B cell (primary cell): ENCODE data around the gene CTNNA3. TPM values are rescaled to one million over a fixed set of nuclear protein-coding genes. Genes with fewer than 3 reads are reported as not detected.

ENCODE experiments used
- ATAC-seq: fragments of 200-7000 bp; cut with Tn5 transposase; one replicate; pipeline ENCODE4 v1.10.0; 2021; ENCODE audit warnings: low read depth, mild to moderate bottlenecking, moderate number of reproducible peaks, moderate library complexity
- CTCF ChIA-PET: fragments of 350-600 bp; sonication (Branson Sonifier 250); formaldehyde crosslinking; loops from one replicate; lab custom pipeline; 2021; ENCODE audit warnings: antibody characterized with exemption, inconsistent platforms; lab: Charles Lee
- POLR2A ChIA-PET: fragments of 350-600 bp; sonication (Branson Sonifier 250); formaldehyde crosslinking; loops from one replicate; lab custom pipeline; 2021; ENCODE audit warnings: antibody characterized with exemption; lab: Charles Lee
- DNase-seq: peaks from one replicate; pipeline ENCODE4 v3.0.0; 2013
- H2AFZ ChIP-seq: 2 replicates; pipeline ENCODE4 v1.6.1; 2012; ENCODE audit warnings: mild to moderate bottlenecking, low read depth, low read length; ENCODE audit not compliant: insufficient read depth, poor library complexity, severe bottlenecking
- H3K27ac ChIP-seq, 2 donors: 1 replicate in 1 of 2; 2 replicates in 1 of 2; pipeline ENCODE4 v1.5.1; 2012 to 2013; ENCODE audit warnings: low read length in 2 of 2, mild to moderate bottlenecking in 2 of 2, moderate library complexity in 1 of 2
- H3K27me3 ChIP-seq, 4 experiments: fragments of 200-600 bp in 1 of 4; sonication (generic) in 1 of 4; replicated peaks in 1 of 4; 1 replicate in 2 of 4; 2 replicates in 2 of 4; pipeline versions ENCODE4 v1.6.1 to v1.7.0; 2013 to 2016; ENCODE audit warnings: low read length in 3 of 4, mild to moderate bottlenecking in 2 of 4, mixed read lengths in 1 of 4, moderate library complexity in 1 of 4; ENCODE audit not compliant: insufficient read depth in 4 of 4, control insufficient read depth in 3 of 4; ENCODE audit errors: control extremely low read depth in 1 of 4
- H3K36me3 ChIP-seq, 2 experiments: replicated peaks in 1 of 2; 1 replicate in 1 of 2; 2 replicates in 1 of 2; pipeline versions ENCODE4 v1.6.1 to v1.7.1; 2013; ENCODE audit warnings: low read length in 1 of 2; ENCODE audit not compliant: insufficient read depth in 2 of 2, control insufficient read depth in 1 of 2; ENCODE audit errors: control extremely low read depth in 1 of 2, extremely low read depth in 1 of 2
- H3K4me1 ChIP-seq, 2 donors: fragments of 200-600 bp in 1 of 2; sonication (generic) in 1 of 2; 1 replicate in 1 of 2; 2 replicates in 1 of 2; pipeline versions ENCODE4 v1.5.1 to v1.6.1; 2013 to 2017; ENCODE audit warnings: low read length in 2 of 2; ENCODE audit not compliant: control insufficient read depth in 2 of 2, insufficient read depth in 2 of 2
- H3K4me2 ChIP-seq: replicated peaks from 2 replicates; pipeline ENCODE3; 2012; ENCODE audit warnings: mild to moderate bottlenecking, low read depth, low read length; ENCODE audit not compliant: poor library complexity, severe bottlenecking
- H3K4me3 ChIP-seq, 5 experiments: fragments of 200-600 bp in 1 of 5; sonication (generic) in 1 of 5; 1 replicate in 3 of 5; 2 replicates in 2 of 5; pipeline versions ENCODE4 v1.5.1 to v1.7.0; 2011 to 2016; ENCODE audit warnings: low read length in 4 of 5, mild to moderate bottlenecking in 4 of 5, low read depth in 2 of 5, control low read depth in 1 of 5, moderate library complexity in 1 of 5; ENCODE audit not compliant: insufficient read depth in 1 of 5; ENCODE audit errors: control extremely low read depth in 1 of 5, extremely low read depth in 1 of 5
- H3K79me2 ChIP-seq: fragments of 200-600 bp; sonication (generic); one replicate; pipeline ENCODE4 v1.6.0; 2016; ENCODE audit warnings: low read length; ENCODE audit not compliant: control insufficient read depth, insufficient read depth
- H3K9ac ChIP-seq: fragments of 200-600 bp; sonication (generic); 2 replicates; pipeline ENCODE4 v1.6.1; 2017; ENCODE audit warnings: mild to moderate bottlenecking, low read length, moderate library complexity
- H3K9me3 ChIP-seq, 3 donors: one replicate each; pipeline versions ENCODE4 v1.6.1 to v1.7.1; 2013; ENCODE audit warnings: low read length in 2 of 3; ENCODE audit not compliant: control insufficient read depth in 2 of 3, insufficient read depth in 1 of 3; ENCODE audit errors: control extremely low read depth in 1 of 3
- H4K20me1 ChIP-seq: 2 replicates; pipeline ENCODE4 v1.6.0; 2012; ENCODE audit warnings: mild to moderate bottlenecking, low read length; ENCODE audit not compliant: insufficient read depth, control insufficient read depth, poor library complexity, severe bottlenecking
- H3K27ac Mint-ChIP-seq: one replicate; pipeline ENCODE4 v1.8.0; 2021; ENCODE audit warnings: mixed read lengths
- H3K27me3 Mint-ChIP-seq: one replicate; pipeline ENCODE4 v1.8.0; 2021; ENCODE audit warnings: mixed read lengths
- H3K4me1 Mint-ChIP-seq: one replicate; pipeline ENCODE4 v1.8.0; 2021; ENCODE audit warnings: mixed read lengths
- H3K4me3 Mint-ChIP-seq: one replicate; pipeline ENCODE4 v1.8.0; 2021; ENCODE audit warnings: mixed read lengths
- H3K9me3 Mint-ChIP-seq: one replicate; pipeline ENCODE4 v1.8.0; 2022; ENCODE audit warnings: mixed read lengths; ENCODE audit not compliant: insufficient read depth
- EZH2 ChIP-seq: IDR thresholded peaks from 2 replicates; pipeline ENCODE4 v1.6.1; 2012; ENCODE audit warnings: borderline replicate concordance, low read depth, mild to moderate bottlenecking, moderate library complexity, low read length; ENCODE audit not compliant: insufficient read depth, poor library complexity, severe bottlenecking
- WGBS: methylation state at CpG from one replicate; pipeline ENCODE4 v1.1.5; 2013; ENCODE audit warnings: missing lambda C conversion rate; ENCODE audit not compliant: insufficient coverage; 5-methylcytosine and 5-hydroxymethylcytosine counted together
- intact Hi-C: fragments of 100-400 bp; cut with micrococcal nuclease; formaldehyde crosslinking; loops from one replicate; pipeline ENCODE4 v1.10.0; 2022
- polyA plus RNA-seq: library from polyadenylated mRNA; depleted of rRNA; stranded (reverse); fragments of >200 nt; gene quantifications from 2 replicates; pipeline ENCODE4 v1.2.3, GENCODE V29; 2012
- total RNA-seq, 2 donors: library from RNA; stranded (reverse); fragments of 120-200 nt in 1 of 2; gene quantifications; 1 replicate in 1 of 2; 2 replicates in 1 of 2; pipeline versions ENCODE4 v1.2.3 to v1.2.4, GENCODE V29; 2013 to 2022
- TF ChIP-seq, protein P1 (sequence below): fragments of 200-600 bp; IDR thresholded peaks from one replicate; pipeline ENCODE4 v1.8.0; 2022; ENCODE audit warnings: antibody characterized with exemption, mild to moderate bottlenecking

CTNNA3 gene
- total and polyA plus RNA-seq, 2 donors (not counting 1 experiment from before 2014, with no cell fraction given), result 0.01 TPM; not detected in 1

DNA sequence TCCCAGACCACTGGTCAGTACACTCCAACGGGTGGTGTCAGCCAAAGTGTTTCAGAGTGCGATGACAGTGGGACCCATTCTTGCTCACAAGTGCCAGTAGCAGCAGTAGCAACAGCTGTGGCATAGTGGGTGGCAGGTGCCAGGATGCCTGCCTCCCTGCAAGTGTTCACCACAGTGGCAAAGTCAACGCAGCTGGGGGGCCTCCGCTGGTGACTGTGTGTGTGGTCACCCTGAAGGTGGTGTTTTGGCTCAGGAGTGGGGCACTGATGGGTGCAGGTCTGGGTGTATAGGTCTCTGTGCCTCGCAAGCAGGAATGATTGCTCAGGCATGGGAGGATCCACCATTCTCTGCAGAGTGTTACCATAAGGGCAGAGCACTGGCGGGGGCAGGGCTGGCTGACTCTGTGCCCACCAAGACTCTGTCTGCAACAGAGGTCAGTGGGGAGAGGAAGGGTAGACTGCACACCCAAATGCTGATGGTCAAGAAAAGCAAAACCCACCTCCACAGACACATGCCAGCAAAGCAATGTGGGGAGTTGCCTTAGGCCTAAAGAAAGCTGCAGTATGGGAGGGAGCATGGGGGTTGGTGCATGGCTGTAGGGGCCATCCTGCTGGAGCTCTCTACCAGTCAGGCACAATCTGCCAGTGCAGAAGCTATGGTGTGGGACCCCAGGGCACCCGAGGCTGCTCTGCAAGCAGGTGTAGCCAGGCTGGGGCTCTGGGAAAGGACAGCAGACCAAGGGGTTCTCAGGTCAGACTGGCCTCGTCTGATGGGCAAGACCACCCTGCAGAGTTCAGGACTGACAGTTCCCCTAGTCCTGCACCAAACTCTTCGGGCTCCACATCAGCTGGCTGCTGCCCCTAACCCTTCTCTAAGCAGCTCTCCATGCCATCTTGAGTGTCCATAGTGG, 368.1 kb downstream of the CTNNA3 start:
- Histone ChIP-seq H3K4me3 (no peak overlapping the region), H3K9me3 (peaks cover 0 to 10% (median 3%) of the 10 kb centered on the region in 3 donors), H3K79me2 (no peaks in the 10 kb centered on the region), H3K9ac (no peak overlapping the region), H3K27me3 (no peaks in the 10 kb centered on the region), H3K36me3 (no peaks in the 10 kb centered on the region), H4K20me1 (no peaks in the 10 kb centered on the region), H2AFZ (no peak overlapping the region), H3K4me1 (no peaks in the 10 kb centered on the region), H3K27ac (no peak overlapping the region), H3K4me2 (no peak overlapping the region)
- no peak for TF ChIP-seq EZH2
- TF ChIP-seq, protein P1, sequence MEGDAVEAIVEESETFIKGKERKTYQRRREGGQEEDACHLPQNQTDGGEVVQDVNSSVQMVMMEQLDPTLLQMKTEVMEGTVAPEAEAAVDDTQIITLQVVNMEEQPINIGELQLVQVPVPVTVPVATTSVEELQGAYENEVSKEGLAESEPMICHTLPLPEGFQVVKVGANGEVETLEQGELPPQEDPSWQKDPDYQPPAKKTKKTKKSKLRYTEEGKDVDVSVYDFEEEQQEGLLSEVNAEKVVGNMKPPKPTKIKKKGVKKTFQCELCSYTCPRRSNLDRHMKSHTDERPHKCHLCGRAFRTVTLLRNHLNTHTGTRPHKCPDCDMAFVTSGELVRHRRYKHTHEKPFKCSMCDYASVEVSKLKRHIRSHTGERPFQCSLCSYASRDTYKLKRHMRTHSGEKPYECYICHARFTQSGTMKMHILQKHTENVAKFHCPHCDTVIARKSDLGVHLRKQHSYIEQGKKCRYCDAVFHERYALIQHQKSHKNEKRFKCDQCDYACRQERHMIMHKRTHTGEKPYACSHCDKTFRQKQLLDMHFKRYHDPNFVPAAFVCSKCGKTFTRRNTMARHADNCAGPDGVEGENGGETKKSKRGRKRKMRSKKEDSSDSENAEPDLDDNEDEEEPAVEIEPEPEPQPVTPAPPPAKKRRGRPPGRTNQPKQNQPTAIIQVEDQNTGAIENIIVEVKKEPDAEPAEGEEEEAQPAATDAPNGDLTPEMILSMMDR, result no peak
- POLR2A ChIA-PET, result no interaction called here
- Mint-ChIP-seq H3K4me1 (no peaks in the 10 kb centered on the region), H3K9me3 (peaks cover 7% of the 10 kb centered on the region), H3K4me3 (no peak overlapping the region), H3K27me3 (no peaks in the 10 kb centered on the region), H3K27ac (no peak overlapping the region)
- CTCF ChIA-PET, result no interaction called here
- DNase-seq, result no peak
- intact Hi-C loops, result no loop called here
- 78% methylated on average over 9 of the region's 9 CpGs for WGBS
- no peak for ATAC-seq

DNA sequence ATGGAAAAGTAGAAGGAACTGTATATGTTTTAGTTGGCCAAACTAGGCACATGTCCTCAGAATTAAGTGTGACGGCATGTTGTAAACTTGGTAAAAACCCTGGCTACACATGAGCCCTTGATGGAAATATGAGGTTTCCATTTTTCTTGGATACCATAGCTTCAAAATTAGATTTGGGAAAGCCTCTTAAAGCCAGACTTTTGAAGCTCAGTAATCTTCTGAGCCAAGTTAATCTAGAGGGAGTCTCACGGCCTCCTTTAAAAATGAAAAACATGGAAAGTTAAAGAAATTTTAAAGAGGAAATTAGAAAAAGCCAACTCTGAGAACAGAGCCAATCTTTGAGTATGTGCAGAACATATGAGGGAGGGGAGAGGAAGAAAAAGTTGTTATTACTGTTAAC, 376.0 kb downstream of the CTNNA3 start:
- no peak overlapping the region for H3K27ac ChIP-seq
- H3K4me3 Mint-ChIP-seq, result no peak overlapping the region
- no peak overlapping the region for H3K4me3 ChIP-seq
- ATAC-seq (no peak), DNase-seq (no peak)
- H3K36me3 ChIP-seq, result no peaks in the 10 kb centered on the region
- no peak overlapping the region for H3K4me2 ChIP-seq
- H3K27ac Mint-ChIP-seq, result no peak overlapping the region
- peaks cover 0 to 3% (median 0%) of the 10 kb centered on the region in 3 donors for H3K9me3 ChIP-seq
- POLR2A ChIA-PET, result no interaction called here
- intact Hi-C loops, result no loop called here
- H3K27me3 ChIP-seq, result no peaks in the 10 kb centered on the region
- H3K4me1 Mint-ChIP-seq, result no peaks in the 10 kb centered on the region
- TF ChIP-seq, protein P1, result no peak
- no peak for TF ChIP-seq EZH2
- H3K9me3 Mint-ChIP-seq, result peaks cover 6% of the 10 kb centered on the region
- CTCF ChIA-PET, result no interaction called here
- 0% methylated on average over 1 of the region's 2 CpGs for WGBS
- no peaks in the 10 kb centered on the region for H4K20me1 ChIP-seq
- H3K4me1 ChIP-seq, result no peaks in the 10 kb centered on the region
- no peak overlapping the region for H2AFZ ChIP-seq
- no peaks in the 10 kb centered on the region for H3K27me3 Mint-ChIP-seq
- no peaks in the 10 kb centered on the region for H3K79me2 ChIP-seq
- H3K9ac ChIP-seq, result no peak overlapping the region
